Muscle of back (tissue), 11 donors: Measurements from ENCODE around the gene KCP. TPM values are rescaled to one million over a fixed set of nuclear protein-coding genes. Genes with fewer than 3 reads are reported as not detected.

Experiments used
- DNase-seq, 3 donors: peaks; one replicate each; pipeline versions ENCODE4 v3.0.0 to v3.0.0-alpha.2; 2013
- polyA plus RNA-seq, 10 donors: library from polyadenylated mRNA; unstranded; fragments of 120-200 nt; gene quantifications; one replicate each; pipeline ENCODE4 v1.2.1, GENCODE V29; 2013; ENCODE audit not compliant: insufficient read length in 10 of 10

Gene KCP
- polyA plus RNA-seq, 10 donors, result 0.48 to 1.8 (median 1.3) TPM

DNA sequence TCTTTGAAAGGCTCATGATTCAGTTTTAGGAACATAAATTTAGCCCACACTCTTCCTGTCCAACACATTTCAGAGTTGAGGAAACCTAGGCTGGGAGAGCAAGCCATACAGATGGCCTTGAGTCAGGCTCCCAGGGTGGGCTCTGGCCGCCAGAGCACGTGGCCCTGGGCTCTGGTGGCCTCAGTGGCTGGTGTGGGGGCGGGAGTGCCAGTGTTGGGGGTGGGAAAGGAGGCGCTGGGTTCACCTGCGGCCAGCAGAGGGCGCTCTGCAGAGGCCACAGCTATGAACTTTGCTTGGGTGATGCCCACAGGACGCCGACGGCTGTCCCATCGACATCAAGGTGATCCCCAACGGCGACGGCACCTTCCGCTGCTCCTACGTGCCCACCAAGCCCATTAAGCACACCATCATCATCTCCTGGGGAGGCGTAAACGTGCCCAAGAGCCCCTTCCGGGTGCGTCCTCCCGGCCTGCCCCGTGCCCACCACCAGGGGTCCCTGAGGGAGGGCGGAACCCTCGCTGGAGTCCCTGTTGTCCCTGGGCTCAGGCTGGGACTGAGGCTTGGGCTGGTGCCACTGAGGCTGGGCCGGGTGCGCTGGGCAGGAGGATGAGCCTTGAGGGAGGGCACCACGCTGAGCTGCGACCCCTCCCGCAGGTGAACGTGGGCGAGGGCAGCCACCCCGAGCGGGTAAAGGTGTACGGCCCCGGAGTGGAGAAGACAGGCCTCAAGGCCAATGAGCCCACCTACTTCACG, 68.4 kb downstream of the KCP start:
- peak in 1 of 3 donors; percentile 59 for DNase-seq

DNA sequence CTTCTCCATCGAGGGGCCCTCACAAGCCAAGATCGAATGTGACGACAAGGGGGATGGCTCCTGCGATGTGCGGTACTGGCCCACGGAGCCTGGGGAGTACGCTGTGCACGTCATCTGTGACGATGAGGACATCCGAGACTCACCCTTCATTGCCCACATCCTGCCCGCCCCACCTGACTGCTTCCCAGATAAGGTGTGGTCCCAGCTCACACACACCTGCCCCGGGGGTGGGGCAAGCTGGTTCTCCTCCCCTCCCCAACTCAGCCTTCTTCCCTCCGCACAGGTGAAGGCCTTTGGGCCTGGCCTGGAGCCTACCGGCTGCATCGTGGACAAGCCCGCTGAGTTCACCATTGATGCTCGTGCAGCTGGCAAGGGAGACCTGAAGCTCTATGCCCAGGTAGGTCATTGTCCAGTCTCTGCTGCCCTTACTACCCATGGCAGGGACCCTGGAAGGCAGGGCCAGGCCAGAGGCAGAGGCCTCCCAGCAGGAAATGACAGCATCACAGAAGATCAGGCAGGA, 69.3 kb downstream of the KCP start:
- no peak for DNase-seq

DNA sequence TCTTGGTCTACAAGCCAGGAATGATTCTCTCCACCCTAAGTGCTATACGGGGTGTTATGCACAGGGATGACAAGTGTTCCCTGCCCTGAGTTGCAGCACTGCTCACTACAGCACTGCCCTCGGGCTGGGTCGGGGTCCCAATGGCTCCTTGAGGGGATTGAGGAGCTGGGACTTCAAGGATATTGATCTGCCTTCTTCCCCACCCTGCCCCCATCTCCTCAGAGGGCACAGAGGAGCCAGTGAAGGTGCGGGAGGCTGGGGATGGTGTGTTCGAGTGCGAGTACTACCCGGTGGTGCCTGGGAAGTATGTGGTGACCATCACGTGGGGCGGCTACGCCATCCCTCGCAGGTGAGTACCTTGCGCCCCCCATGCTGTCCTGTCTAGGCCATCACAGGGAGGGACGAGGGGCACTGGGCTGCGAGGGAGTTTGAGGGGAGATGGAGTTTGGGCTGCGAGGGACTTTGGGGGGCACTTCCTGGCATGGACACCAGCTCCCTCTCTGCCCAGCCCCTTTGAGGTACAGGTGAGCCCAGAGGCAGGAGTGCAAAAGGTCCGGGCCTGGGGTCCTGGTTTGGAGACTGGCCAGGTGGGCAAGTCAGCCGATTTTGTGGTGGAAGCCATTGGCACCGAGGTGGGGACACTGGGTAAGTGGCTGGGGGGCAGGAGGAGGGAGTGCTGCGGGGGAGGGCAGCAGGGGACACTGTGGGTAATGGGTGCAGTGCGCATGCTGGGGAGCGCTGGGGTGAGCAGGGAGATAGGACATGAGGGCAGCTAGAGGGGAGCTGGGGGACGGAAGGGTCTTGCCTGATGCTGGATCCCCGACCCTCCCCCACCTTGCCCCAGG, 70.0 kb downstream of the KCP start:
- no peak for DNase-seq

GRCh38 chr7:128839751-128840177, 70.7 kb downstream of the KCP start:
- no peak for DNase-seq

DNA sequence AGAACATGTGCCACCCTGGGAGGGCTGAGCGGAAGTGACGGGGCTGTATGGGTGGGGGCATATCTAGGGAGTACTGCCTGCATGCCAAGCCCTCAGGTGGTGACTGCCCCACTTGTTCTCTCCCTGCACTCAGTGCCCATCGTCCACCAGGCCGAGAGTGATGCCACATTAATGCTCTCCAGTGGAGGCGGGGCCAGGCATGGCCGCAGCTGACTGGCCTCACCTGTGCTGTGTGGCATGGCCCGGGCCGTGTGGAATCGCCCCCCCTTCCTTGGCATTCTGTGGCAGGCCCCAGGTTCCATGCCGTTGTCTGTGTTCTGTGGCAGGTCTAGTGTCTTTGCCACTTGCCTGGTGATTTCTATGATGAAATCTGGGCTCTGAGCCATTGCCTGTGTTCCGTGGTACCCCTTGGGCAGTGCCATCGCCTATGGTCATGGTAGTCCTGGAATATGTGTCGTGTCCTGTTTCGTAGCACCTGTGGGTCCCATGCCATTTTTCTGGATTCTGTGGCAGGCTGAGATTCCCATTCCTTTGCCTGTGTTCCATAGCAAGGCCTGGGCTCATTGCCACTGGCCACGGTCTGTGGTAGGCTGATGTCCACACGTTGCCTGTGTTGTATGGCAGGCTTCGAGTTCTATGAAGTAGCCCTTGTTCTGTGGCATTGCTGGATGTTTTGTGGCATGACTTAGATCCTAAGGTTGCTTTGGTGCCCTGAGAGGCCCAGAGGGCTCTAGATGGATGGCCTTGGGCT, 71.4 kb downstream of the KCP start:
- DNase-seq, result no peak

- DNase-seq, result no peak
These were observed 72.3 kb downstream of the KCP start for GRCh38 chr7:128838109-128838779.

DNA sequence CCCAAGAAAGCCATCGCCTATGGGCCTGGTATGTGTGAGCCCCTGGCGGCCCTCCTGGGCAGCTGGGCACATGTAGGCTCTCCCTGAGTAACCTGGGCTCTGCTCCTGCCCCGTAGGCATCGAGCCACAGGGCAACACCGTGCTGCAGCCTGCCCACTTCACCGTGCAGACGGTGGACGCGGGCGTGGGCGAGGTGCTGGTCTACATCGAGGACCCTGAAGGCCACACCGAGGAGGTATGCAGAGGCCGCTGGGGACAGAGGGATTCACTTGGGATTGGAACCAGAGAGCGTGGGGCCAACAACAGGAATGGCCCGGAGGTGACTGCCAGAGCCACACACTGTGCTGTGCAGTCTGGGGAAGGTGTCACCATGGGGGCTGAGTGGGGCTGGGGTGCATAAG, 73.0 kb downstream of the KCP start:
- no peak for DNase-seq

GRCh38 chr7:128836729-128837348, 73.7 kb downstream of the KCP start:
- DNase-seq, result no peak

DNA sequence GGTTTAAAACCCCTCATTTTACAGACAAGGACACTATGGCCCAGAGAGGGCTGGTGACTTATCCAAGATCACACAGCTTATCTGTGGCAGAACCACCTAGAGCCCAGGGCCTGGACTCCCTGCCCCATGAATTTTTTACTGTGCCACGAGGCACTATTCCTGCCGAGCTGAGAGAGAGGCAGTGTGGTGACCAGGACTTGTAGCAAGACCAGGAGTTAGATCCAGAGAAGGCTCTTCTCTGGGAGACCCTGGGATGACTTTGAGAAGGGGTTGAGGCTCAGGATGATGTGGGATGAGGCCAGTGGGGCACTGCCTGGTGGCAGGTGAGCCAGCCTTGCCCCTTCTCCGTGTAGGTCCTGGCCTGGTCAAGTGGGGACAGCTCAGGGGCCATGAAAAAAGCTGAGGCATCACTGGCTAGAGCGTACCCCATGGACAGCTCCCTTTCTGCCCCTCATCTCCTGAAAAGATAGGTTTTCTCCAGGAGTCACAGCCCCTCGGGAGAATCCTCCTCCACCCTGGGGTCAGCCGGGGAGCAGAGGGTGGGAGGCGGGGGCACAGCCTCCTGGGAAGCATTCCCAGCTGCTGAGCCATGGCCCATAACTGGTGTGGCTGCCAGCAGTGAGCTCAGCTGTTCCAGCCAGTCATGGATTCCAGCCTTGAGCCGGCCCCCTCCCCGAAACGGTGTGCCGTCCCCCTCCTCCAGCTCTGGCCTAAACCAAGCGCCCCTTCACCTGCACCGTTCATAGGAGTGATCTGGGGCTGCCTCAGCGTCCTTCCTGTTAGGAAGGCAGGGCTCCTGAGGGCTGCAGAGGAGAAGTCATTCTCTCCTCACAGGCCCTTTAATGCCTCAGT, 74.5 kb downstream of the KCP start:
- peak; percentile 66 to 78 (median 74) for DNase-seq

DNA sequence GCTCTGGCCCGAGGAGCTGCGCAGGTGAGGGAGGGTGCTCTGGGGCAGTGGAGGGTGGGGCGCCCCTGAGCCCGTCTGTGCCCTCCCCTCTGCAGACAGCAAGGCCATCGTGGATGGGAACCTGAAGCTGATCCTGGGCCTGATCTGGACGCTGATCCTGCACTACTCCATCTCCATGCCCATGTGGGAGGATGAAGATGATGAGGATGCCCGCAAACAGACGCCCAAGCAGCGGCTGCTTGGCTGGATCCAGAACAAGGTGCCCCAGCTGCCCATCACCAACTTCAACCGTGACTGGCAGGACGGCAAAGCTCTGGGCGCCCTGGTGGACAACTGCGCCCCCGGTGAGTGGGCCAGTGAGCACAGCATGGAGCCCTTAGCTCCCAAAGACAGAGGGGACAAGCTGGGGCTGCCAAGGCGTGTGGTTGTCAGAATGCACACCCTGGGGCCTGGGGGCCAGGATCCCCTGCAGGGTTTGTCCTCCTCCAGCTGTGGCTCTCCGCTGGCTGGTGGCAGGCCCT, 75.2 kb downstream of the KCP start:
- no peak for DNase-seq

GRCh38 chr7:128833946-128834325, 76.6 kb downstream of the KCP start:
- DNase-seq, result peak in 1 of 3 donors; percentile 69

- peak; percentile 93 to 98 (median 95) for DNase-seq
These were observed 77.2 kb downstream of the KCP start for GRCh38 chr7:128833148-128833945.

DNA sequence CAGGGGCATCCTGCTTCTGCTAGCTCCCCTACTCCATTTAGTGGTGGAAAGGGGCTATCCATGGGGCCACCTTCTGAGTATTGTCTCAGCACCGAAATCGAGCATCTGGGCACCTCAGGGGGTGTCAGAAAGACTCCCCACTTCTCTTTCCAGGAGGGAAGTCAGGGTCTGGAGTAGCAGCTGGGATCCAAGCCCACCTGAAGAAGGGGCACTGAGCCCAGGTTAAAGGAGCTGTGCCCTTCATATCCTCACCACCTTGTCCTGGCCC, 77.7 kb downstream of the KCP start:
- DNase-seq, result no peak

DNA sequence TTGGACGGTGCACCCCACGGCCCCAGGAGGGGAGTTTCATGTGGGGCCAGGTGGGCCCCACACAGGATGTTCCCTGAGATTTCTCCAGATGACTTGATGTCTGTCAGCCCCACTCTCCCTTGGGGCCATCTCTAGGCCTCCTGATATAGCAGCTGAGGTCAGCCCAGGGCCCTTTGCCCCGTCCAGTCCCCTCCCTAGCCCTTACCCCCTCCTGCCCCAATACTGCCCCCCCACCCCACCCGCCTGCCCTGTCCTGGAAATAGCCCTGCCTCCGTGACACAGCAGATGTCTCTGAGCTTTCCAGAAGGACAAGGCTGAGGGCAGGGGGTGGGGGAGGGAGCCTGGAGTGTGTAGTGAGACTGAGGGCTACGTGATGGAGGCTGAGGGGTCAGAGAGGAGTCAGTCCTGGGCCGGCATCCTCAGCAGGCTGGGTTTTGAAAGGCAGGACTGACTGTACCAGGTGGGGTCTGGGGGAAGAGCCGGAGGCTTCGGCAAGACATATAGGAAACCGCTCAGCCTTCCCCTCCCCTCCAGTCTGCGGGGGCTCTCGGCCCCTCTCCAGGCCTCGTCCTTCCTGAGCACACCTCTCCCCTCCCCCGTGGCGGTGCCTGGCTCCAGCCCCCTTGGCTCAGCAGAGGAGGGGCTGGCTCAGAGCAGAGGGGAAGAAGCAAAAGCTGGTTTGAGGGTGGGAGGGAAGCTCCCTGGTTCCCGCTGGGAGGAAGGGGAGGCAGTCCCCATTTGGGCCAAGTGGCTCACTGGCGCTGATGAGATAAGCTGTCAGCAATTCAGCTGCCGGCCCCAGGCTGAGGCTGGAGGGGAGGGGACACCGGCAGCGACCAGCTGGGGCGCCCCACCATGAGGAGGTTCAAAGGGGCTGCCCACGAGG, 78.3 kb downstream of the KCP start:
- DNase-seq, result peak; percentile 77 to 96 (median 91)

- peak; percentile 88 to 95 (median 88) for DNase-seq
These were observed 79.1 kb downstream of the KCP start for GRCh38 chr7:128831178-128831993.

DNA sequence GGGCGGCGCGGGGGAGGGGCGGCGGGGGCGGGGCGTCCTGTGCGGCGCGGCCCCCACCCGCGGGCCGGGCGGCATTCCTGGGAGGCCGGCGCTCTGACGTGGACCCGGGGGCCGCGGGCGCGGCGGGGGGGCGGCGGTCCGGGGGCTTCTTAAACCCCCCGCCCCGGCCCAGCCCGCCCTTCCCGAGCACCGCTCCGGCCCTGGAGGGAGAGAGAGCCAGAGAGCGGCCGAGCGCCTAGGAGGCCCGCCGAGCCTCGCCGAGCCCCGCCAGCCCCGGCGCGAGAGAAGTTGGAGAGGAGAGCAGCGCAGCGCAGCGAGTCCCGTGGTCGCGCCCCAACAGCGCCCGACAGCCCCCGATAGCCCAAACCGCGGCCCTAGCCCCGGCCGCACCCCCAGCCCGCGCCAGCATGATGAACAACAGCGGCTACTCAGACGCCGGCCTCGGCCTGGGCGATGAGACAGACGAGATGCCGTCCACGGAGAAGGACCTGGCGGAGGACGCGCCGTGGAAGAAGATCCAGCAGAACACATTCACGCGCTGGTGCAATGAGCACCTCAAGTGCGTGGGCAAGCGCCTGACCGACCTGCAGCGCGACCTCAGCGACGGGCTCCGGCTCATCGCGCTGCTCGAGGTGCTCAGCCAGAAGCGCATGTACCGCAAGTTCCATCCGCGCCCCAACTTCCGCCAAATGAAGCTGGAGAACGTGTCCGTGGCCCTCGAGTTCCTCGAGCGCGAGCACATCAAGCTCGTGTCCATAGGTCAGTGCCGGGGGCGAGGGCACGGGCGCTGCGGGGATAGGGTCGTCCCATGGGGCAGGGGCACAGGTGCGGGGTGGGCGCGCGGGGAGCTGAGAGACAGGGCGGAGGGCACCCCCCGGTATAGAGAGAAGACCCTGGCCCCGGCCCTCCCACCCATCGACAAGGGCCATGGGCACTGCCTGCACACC, 80.0 kb downstream of the KCP start, which contains the start of gene FLNC:
Gene FLNC (plus strand): TSS at position 176 of the 947 bp plus-strand sequence. CDS start 232 bp downstream, at position 408.
- peak; percentile 74 to 92 (median 81) for DNase-seq
